ENCODE measurements around the gene IPCEF1.
"Not testable (repeated sequence)": the region's sequence is repeated elsewhere in the genome, so short reads cannot be mapped to it uniquely, and the experiment has no call there.

Gene IPCEF1

DNA sequence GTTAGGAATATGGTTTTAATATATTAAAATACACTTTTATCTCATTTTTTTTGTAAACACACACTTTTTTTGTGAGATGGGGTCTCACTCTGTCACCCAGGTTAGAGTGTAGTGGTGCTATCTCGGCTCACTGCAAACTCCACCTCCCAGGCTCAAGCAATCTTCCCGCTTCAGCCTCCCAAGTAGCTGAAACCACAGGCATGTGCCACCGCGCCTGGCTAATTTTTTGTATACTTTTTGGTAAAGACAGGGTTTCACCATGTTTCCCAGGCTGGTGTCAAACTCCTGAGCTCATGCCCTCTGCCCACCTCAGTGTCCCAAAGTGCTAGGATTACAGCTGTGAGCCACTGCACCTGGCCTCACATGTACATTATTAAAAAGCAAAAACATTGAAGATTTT is 10.8 kb downstream of the IPCEF1 start:
- Histone ChIP-seq H3K4me3 (replicated peaks; ENCODE audit: low read depth, low read length) (no peak overlapping the region), H3K36me3 (ENCODE audit: control insufficient read depth, insufficient read depth, low read length) (no peaks in the 10 kb centered on the region), H3K27me3 (replicated peaks; ENCODE audit: control insufficient read depth, insufficient read depth, low read length) (no peaks in the 10 kb centered on the region)
- DNase-seq (ENCODE audit: extremely low read depth, insufficient read length) = no peak
- TF ChIP-seq, protein P1, sequence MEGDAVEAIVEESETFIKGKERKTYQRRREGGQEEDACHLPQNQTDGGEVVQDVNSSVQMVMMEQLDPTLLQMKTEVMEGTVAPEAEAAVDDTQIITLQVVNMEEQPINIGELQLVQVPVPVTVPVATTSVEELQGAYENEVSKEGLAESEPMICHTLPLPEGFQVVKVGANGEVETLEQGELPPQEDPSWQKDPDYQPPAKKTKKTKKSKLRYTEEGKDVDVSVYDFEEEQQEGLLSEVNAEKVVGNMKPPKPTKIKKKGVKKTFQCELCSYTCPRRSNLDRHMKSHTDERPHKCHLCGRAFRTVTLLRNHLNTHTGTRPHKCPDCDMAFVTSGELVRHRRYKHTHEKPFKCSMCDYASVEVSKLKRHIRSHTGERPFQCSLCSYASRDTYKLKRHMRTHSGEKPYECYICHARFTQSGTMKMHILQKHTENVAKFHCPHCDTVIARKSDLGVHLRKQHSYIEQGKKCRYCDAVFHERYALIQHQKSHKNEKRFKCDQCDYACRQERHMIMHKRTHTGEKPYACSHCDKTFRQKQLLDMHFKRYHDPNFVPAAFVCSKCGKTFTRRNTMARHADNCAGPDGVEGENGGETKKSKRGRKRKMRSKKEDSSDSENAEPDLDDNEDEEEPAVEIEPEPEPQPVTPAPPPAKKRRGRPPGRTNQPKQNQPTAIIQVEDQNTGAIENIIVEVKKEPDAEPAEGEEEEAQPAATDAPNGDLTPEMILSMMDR (IDR thresholded peaks at IDR 0.05; ENCODE audit: insufficient read depth, low read length, poor library complexity, severe bottlenecking) = no peak

DNA sequence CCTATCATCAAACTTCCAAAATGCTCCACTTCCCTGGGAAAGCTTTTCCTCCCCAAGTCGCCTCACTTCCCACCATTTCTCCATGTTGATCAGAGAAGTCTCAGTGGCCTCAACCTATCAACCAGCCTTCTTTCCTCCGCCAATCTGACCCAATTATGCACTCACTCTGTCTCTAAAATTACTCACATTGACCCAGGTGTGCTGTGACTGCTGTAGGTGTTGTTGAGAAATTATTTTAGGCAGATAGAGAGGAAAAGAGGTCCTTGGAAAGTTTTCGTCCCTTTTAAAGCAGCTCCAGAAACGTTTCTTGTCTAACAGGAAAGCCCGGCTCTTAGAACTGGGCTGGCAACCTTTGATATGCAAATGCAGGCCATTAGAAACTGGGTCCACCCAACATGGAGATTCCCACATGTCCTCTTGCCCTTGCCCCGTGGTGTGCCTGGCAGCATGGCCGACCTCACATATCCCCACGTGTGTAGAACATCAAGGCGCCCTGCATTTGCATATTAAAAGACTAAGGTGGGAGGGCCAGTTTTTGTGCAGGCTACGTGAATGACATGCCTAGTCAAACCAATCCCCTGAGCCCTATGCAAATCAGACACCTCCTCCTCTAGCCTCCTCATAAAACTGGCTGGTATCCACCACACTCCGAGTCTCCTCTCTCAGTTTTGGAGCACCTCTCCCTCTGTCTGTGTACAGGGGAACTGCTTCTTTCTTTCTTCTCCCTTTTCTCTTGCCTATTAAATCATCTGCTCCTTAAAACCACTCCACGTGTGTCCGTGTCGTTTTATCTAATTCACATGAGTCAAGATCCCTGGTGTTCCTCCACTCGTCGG is 12.9 kb downstream of the IPCEF1 start:
- H3K4me3 ChIP-seq (replicated peaks; ENCODE audit: low read depth, low read length) = no peak overlapping the region
- no peak for DNase-seq (ENCODE audit: extremely low read depth, insufficient read length)
- no peaks in the 10 kb centered on the region for H3K36me3 ChIP-seq (ENCODE audit: control insufficient read depth, insufficient read depth, low read length)

DNA sequence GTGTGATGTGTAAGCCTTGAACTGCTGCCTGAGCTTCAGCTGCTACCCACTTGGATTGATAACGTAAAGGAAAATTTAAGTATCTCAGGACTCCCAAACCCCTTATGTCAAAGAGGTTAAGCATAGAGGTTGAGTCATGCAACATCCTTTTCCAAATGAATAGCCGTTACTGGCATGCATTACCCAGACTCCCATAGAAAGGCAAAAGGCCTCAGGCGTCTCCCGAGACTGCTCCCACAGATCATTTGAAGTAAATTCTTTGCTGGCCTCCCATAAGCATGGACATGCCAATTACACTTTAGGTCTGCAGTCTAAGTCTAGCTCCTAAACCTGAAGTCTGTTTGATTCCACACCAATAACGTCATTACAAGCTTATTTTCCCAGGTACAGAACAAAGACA is 14.7 kb downstream of the IPCEF1 start:
- H3K36me3 ChIP-seq (ENCODE audit: control insufficient read depth, insufficient read depth, low read length) = no peaks in the 10 kb centered on the region
- TF ChIP-seq, protein P1 (IDR thresholded peaks at IDR 0.05; ENCODE audit: insufficient read depth, low read length, poor library complexity, severe bottlenecking) = no peak
- no peak for DNase-seq (ENCODE audit: extremely low read depth, insufficient read length)
- no peaks in the 10 kb centered on the region for H3K27me3 ChIP-seq (replicated peaks; ENCODE audit: control insufficient read depth, insufficient read depth, low read length)
- H3K4me3 ChIP-seq (replicated peaks; ENCODE audit: low read depth, low read length) = no peak overlapping the region

More for the DNA sequence above, 12.9 kb downstream of the IPCEF1 start:
- no peaks in the 10 kb centered on the region for H3K27me3 ChIP-seq (replicated peaks; ENCODE audit: control insufficient read depth, insufficient read depth, low read length)
- TF ChIP-seq, protein P1 (IDR thresholded peaks at IDR 0.05; ENCODE audit: insufficient read depth, low read length, poor library complexity, severe bottlenecking) = no peak

DNA sequence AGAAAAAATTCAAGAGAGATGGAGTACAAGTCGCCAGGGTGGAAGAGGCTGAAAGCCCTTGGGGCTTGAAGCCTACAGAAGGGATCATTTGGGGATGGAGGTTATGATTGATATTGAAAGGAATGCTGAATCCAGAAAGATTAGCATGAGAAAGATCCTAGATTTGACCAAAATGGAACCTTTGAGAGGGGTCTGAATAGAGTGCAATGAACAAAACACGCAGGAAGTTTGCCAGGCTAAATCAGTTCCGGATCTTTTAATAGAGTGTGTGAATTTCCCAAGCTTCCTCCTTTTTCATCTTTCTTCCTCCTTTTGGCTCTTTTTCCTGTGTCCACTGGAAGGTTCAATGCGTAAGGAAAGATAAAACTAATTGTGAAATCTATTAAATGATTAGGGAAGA is 15.3 kb downstream of the IPCEF1 start:
- Histone ChIP-seq H3K27me3 (replicated peaks; ENCODE audit: control insufficient read depth, insufficient read depth, low read length) (no peaks in the 10 kb centered on the region), H3K36me3 (ENCODE audit: control insufficient read depth, insufficient read depth, low read length) (no peaks in the 10 kb centered on the region), H3K4me3 (replicated peaks; ENCODE audit: low read depth, low read length) (no peak overlapping the region)
- TF ChIP-seq, protein P1 (IDR thresholded peaks at IDR 0.05; ENCODE audit: insufficient read depth, low read length, poor library complexity, severe bottlenecking) = no peak
- DNase-seq (ENCODE audit: extremely low read depth, insufficient read length) = no peak

DNA sequence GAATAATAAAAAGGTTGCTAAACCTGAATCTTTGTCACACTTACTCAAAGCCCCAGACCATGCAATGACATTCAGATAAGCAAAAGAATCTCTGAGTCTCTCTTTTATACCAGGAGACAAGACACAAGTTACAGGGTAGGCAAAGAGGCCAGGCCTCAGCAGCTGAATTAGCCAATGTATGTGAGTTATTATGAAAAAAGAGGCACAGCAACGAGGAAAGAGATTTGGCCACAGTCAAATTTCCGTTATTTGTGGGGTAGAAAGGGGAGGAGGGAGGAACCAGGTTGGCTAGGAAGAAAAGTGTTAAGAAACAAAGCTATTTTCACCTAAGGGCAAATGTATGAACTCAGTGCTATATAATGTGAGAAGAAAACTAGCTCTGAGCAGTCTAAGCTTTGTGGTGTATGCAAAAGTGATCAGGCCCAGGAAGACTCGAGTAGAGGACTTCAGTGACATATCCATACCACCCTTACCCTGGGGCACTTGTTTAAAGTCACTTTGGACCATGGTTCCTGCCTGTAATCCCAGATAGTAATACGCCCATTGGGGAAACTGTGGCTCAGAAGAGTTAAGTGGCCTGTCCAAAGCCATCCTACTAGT is 19.1 kb downstream of the IPCEF1 start:
- TF ChIP-seq, protein P1 (IDR thresholded peaks at IDR 0.05; ENCODE audit: insufficient read depth, low read length, poor library complexity, severe bottlenecking) = no peak
- Histone ChIP-seq H3K4me3 (replicated peaks; ENCODE audit: low read depth, low read length) (no peak overlapping the region), H3K27me3 (replicated peaks; ENCODE audit: control insufficient read depth, insufficient read depth, low read length) (no peaks in the 10 kb centered on the region), H3K36me3 (ENCODE audit: control insufficient read depth, insufficient read depth, low read length) (no peaks in the 10 kb centered on the region)
- DNase-seq (ENCODE audit: extremely low read depth, insufficient read length) = no peak

DNA sequence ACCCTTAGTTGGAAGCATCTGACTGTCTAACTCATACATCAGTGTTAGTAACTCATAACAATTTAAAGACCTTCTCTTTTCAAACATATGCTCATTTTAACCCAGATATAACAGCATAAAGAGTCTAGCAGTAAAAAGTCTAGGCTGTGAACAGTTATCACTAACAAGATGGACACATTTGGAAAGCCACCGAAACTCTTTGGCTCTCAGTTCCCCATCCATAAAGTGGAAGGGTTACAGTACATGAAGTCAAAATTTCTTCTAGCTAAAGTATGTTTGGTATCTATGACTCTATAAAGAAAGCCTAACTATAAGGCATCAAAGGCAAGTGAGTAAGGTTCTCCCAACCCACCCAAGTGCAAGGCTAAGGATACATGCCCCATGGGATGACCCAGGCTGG is 22.5 kb downstream of the IPCEF1 start:
- H3K4me3 ChIP-seq (replicated peaks; ENCODE audit: low read depth, low read length); H3K36me3 ChIP-seq (ENCODE audit: control insufficient read depth, insufficient read depth, low read length); H3K27me3 ChIP-seq (replicated peaks; ENCODE audit: control insufficient read depth, insufficient read depth, low read length); DNase-seq (ENCODE audit: extremely low read depth, insufficient read length): not testable (repeated sequence)

Measured in GM06990 (cell line).